SU-DHL-6 (cell line): ENCODE data around the gene FOXP2.
"Not testable (repeated sequence)": the region's sequence is repeated elsewhere in the genome, so short reads cannot be mapped to it uniquely, and the experiment has no call there.

Experiments
- H2AFZ ChIP-seq: fragments of 200-600 bp; sonication (generic); 2 replicates; pipeline ENCODE4 v1.6.1; 2014; ENCODE audit warnings: low read depth, mild to moderate bottlenecking, moderate library complexity, mixed read lengths, antibody characterized with exemption, low read length; ENCODE audit not compliant: severe bottlenecking
- H3F3A ChIP-seq: fragments of 200-600 bp; shearing (Covaris generic); 2 replicates; pipeline ENCODE4 v1.6.0; 2016; ENCODE audit warnings: antibody characterized with exemption, mild to moderate bottlenecking; ENCODE audit not compliant: insufficient read depth
- H3K27ac ChIP-seq: fragments of 200-600 bp; sonication (generic); 2 replicates; pipeline ENCODE4 v1.5.1; 2016; ENCODE audit warnings: low read depth, mild to moderate bottlenecking, low read length, moderate library complexity, mixed read lengths
- H3K27me3 ChIP-seq: fragments of 200-600 bp; sonication (generic), shearing (Covaris generic); 2 replicates; pipeline ENCODE4 v1.6.0; 2014; ENCODE audit warnings: mild to moderate bottlenecking, low read length
- H3K36me3 ChIP-seq: fragments of 200-600 bp; sonication (generic); 2 replicates; pipeline ENCODE4 v1.6.1; 2014; ENCODE audit warnings: mild to moderate bottlenecking, low read length, mixed read lengths
- H3K4me2 ChIP-seq: fragments of 300-600, 200-600 bp; shearing (Covaris generic), sonication (generic); 2 replicates; pipeline ENCODE4 v1.6.0; 2014; ENCODE audit warnings: low read length, low read depth, mild to moderate bottlenecking; ENCODE audit not compliant: poor library complexity, severe bottlenecking
- H3K4me3 ChIP-seq: fragments of 200-600 bp; sonication (generic); 2 replicates; pipeline ENCODE4 v1.5.1; 2014; ENCODE audit warnings: antibody characterized with exemption, low read length, mild to moderate bottlenecking, mixed read lengths; ENCODE audit not compliant: insufficient read depth, poor library complexity, severe bottlenecking
- H3K79me2 ChIP-seq: fragments of 200-600 bp; sonication (generic); 2 replicates; pipeline ENCODE4 v1.6.1; 2014; ENCODE audit warnings: mild to moderate bottlenecking, low read length, moderate library complexity; ENCODE audit not compliant: insufficient read depth
- H3K9ac ChIP-seq: fragments of 200-600 bp; sonication (generic); 2 replicates; pipeline ENCODE4 v1.7.0; 2014; ENCODE audit warnings: mild to moderate bottlenecking, low read length
- H3K9me2 ChIP-seq: fragments of 200-600 bp; sonication (generic); replicated peaks from 2 replicates; pipeline ENCODE4 v1.6.1; 2014; ENCODE audit warnings: low read length; ENCODE audit not compliant: insufficient read depth
- H3K9me3 ChIP-seq: fragments of 200-600 bp; sonication (generic); 2 replicates; pipeline ENCODE4 v1.6.1; 2014; ENCODE audit warnings: low read length, mixed read lengths; ENCODE audit not compliant: insufficient read depth
- H4K20me1 ChIP-seq: fragments of 200-600 bp; sonication (generic); 2 replicates; pipeline ENCODE4 v1.6.1; 2014; ENCODE audit warnings: low read depth, mild to moderate bottlenecking, antibody characterized with exemption, low read length, moderate library complexity, mixed read lengths
- EZH2phosphoT487 ChIP-seq: fragments of 200-600 bp; sonication (generic), shearing (Covaris generic); conservative IDR thresholded peaks from 2 replicates; pipeline ENCODE4 v1.6.1; 2018; ENCODE audit warnings: mild to moderate bottlenecking, antibody characterized with exemption, low read length, moderate library complexity, mixed read lengths
- TF ChIP-seq, protein P1 (sequence below): fragments of 200-600 bp; sonication (generic); IDR thresholded peaks from one replicate; pipeline ENCODE4 v1.5.1; 2017; ENCODE audit warnings: antibody characterized with exemption, mild to moderate bottlenecking, low read length, moderate library complexity; ENCODE audit not compliant: insufficient read depth, poor library complexity, severe bottlenecking

Gene FOXP2

DNA sequence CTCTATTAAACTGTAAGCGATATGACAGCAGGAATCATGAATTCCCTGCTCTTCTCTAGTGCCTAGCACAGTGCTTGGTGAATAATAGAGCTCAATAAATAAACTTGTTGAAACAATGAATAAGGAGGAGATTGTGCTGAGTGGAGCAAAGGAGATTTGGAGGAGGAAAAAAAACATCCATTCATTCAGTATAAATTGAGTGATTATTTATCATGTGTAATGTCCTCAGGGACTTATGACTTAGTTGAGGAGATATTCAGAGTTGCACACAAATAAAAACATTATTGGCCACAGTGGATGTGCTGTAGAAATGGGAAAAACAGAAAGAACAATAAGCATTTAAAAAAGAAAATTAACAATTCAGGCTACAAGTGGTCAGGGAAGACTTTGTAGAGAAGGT, 125.7 kb downstream of the FOXP2 start:
- no peaks in the 10 kb centered on the region for H3K9me2 ChIP-seq
- no peaks in the 10 kb centered on the region for H3K36me3 ChIP-seq
- no peaks in the 10 kb centered on the region for H3F3A ChIP-seq
- no peak overlapping the region for H2AFZ ChIP-seq
- no peaks in the 10 kb centered on the region for H3K79me2 ChIP-seq
- no peak overlapping the region for H3K4me2 ChIP-seq
- no peak overlapping the region for H3K9ac ChIP-seq
- H3K27me3 ChIP-seq = no peaks in the 10 kb centered on the region
- no peak overlapping the region for H3K27ac ChIP-seq
- TF ChIP-seq, protein P1, sequence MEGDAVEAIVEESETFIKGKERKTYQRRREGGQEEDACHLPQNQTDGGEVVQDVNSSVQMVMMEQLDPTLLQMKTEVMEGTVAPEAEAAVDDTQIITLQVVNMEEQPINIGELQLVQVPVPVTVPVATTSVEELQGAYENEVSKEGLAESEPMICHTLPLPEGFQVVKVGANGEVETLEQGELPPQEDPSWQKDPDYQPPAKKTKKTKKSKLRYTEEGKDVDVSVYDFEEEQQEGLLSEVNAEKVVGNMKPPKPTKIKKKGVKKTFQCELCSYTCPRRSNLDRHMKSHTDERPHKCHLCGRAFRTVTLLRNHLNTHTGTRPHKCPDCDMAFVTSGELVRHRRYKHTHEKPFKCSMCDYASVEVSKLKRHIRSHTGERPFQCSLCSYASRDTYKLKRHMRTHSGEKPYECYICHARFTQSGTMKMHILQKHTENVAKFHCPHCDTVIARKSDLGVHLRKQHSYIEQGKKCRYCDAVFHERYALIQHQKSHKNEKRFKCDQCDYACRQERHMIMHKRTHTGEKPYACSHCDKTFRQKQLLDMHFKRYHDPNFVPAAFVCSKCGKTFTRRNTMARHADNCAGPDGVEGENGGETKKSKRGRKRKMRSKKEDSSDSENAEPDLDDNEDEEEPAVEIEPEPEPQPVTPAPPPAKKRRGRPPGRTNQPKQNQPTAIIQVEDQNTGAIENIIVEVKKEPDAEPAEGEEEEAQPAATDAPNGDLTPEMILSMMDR = no peak
- no peak for TF ChIP-seq EZH2phosphoT487
- H4K20me1 ChIP-seq = no peaks in the 10 kb centered on the region
- H3K4me3 ChIP-seq = no peak overlapping the region
- no peaks in the 10 kb centered on the region for H3K9me3 ChIP-seq

DNA sequence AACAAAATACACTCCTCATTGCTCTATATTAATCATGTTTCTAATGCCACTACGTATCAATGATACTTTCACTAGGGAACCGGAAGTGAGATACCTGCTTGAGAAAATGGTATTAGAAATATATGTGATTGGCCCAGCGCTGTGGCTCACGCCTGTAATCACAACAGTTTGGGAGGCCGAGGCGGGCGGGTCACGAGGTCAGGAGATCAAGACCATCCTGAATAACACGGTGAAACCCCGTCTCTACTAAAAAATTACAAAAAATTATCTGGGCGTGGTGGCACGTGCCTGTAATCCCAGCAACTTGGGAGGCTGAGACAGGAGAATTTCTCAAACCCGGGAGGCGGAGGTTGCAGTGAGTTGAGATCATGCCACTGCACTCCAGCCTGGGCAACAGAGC, 132.7 kb downstream of the FOXP2 start:
- not testable (repeated sequence) for H3K27ac ChIP-seq, H3K79me2 ChIP-seq, H3K9me2 ChIP-seq, H3K9me3 ChIP-seq, H3K36me3 ChIP-seq, H2AFZ ChIP-seq, H4K20me1 ChIP-seq, H3K9ac ChIP-seq, H3K4me2 ChIP-seq, H3F3A ChIP-seq, H3K27me3 ChIP-seq, H3K4me3 ChIP-seq

DNA sequence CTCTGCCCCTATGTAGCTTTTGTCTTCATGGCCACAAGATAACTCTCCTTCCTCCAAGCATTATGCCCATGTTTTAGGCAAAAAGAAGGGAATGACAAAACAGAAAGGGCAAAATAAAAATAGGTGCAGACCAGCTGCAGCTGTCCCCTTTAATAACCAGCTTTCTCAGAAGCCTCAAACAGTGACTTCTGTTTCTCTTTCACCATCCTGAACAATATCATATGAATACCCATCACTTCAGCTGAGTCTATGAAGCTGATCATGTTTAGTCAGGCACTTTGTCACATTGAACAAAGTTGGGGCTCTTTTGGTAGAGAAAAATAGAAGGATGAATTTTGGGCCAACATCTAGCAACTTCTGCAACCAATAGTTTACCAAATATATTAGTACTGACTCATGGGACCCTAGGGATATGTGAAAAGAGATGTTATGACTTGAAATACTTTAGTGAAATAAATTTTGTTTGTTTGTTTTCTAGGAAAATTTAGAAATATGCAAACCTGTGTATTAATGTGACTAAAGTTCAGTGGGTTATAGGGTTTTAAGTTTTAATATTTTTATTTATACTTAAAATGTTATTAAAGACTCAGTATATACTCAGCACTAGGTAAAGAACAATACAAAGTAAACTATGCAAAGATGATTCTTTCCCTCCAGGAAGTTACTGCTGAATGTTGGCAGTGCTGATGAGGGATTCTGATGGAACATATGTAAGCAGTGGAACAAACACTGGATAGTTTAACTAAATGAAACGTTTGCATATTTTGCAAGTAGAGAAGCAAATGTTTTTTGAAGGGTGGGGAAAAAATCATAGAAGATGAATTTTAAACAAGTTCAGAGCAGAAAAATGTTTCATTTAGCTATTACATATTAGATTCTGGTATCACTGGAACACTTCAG, 133.7 kb downstream of the FOXP2 start:
- no peaks in the 10 kb centered on the region for H3K9me2 ChIP-seq
- no peak overlapping the region for H3K27ac ChIP-seq
- H3F3A ChIP-seq = no peaks in the 10 kb centered on the region
- no peaks in the 10 kb centered on the region for H3K79me2 ChIP-seq
- no peaks in the 10 kb centered on the region for H3K36me3 ChIP-seq
- H3K9me3 ChIP-seq = no peaks in the 10 kb centered on the region
- no peaks in the 10 kb centered on the region for H3K27me3 ChIP-seq
- H2AFZ ChIP-seq = no peak overlapping the region
- no peaks in the 10 kb centered on the region for H4K20me1 ChIP-seq
- H3K9ac ChIP-seq = no peak overlapping the region
- no peak overlapping the region for H3K4me3 ChIP-seq
- H3K4me2 ChIP-seq = no peak overlapping the region
- no peak for TF ChIP-seq EZH2phosphoT487
- TF ChIP-seq, protein P1 = no peak

DNA sequence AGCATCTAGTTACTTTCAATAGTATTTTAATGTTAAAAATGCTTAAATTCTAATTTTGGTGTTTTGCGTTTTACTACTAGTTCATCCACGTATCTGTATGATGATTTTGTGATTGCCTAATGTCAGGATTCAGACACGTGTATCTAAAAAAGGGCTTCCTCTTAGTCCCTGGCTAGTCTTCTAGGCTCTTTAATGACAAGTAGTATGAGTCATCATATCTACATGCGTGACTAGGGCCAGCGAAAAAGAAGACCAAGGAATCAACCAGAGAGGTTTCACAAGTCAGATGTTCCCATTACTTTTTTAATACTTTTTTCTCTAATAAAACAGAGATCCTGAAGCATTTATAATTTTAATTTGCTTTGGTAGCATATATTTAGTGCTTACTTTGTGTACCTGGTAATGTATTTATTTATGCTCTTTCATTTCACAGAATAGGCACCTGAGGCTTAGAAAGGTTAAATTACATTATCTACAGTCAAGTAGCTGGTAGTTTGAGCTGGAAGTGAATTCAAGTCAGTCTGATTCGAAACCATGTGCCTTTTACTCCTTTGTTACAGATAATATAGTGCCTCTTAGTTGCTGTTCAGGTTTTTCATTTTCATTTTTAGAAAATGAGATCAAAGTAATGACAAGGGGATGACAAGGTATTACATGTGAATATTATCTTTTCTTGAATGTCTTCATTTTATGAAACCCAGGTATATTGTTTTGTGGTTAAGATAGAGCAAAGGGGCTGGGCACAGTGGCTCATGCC, 140.3 kb downstream of the FOXP2 start:
- Histone ChIP-seq H3F3A (no peaks in the 10 kb centered on the region), H3K27me3 (no peaks in the 10 kb centered on the region), H3K36me3 (no peaks in the 10 kb centered on the region), H3K9me3 (no peaks in the 10 kb centered on the region), H3K27ac (no peak overlapping the region), H3K9me2 (no peaks in the 10 kb centered on the region), H3K79me2 (no peaks in the 10 kb centered on the region), H2AFZ (no peak overlapping the region), H4K20me1 (no peaks in the 10 kb centered on the region), H3K9ac (no peak overlapping the region), H3K4me3 (no peak overlapping the region), H3K4me2 (no peak overlapping the region)
- TF ChIP-seq, protein P1 = no peak
- TF ChIP-seq EZH2phosphoT487 = no peak
